Mesothelial cell of epicardium (in vitro differentiated cells): ENCODE measurements around the gene SP140. TPM values are rescaled to one million over a fixed set of nuclear protein-coding genes. Genes with fewer than 3 reads are reported as not detected.
"Not testable (repeated sequence)": the region's sequence is repeated elsewhere in the genome, so short reads cannot be mapped to it uniquely, and the experiment has no call there.

Source experiments
- DNase-seq, 2 experiments: peaks; one replicate each; pipeline ENCODE4 v3.0.0; 2021; ENCODE audit warnings: low spot score in 2 of 2; ENCODE audit not compliant: unreplicated experiment in 2 of 2
- H3K27ac Mint-ChIP-seq: 2 replicates; pipeline ENCODE4 v1.8.0; 2021; ENCODE audit warnings: mixed read lengths
- H3K27me3 Mint-ChIP-seq: 2 replicates; pipeline ENCODE4 v1.8.0; 2021; ENCODE audit warnings: low read depth, mixed read lengths
- H3K36me3 Mint-ChIP-seq: 2 replicates; pipeline ENCODE4 v1.8.0; 2021; ENCODE audit warnings: mixed read lengths
- H3K4me1 Mint-ChIP-seq: 2 replicates; pipeline ENCODE4 v1.8.0; 2021; ENCODE audit warnings: mixed read lengths
- H3K4me3 Mint-ChIP-seq: 2 replicates; pipeline ENCODE4 v1.8.0; 2021; ENCODE audit warnings: mild to moderate bottlenecking, moderate library complexity, mixed read lengths
- H3K9me3 Mint-ChIP-seq: 2 replicates; pipeline ENCODE4 v1.8.0; 2021; ENCODE audit warnings: mixed read lengths
- CTCF ChIP-seq: fragments of 200-600 bp; sonication (generic); IDR thresholded peaks from one replicate; pipeline ENCODE4 v1.5.0; 2021; ENCODE audit warnings: antibody characterized with exemption; ENCODE audit not compliant: unreplicated experiment
- total RNA-seq: library from RNA; stranded (reverse); gene quantifications from 3 replicates; pipeline ENCODE4 v1.2.1, GENCODE V29; 2021

Gene SP140
- total RNA-seq, 1 donor from 2014 or later = 0.34 TPM

- Mint-ChIP-seq H3K27me3 (no peaks in the 10 kb centered on the region), H3K4me1 (peaks cover 27% of the 10 kb centered on the region), H3K27ac (peak within 1 kb of the TSS; percentile 97), H3K9me3 (no peaks in the 10 kb centered on the region), H3K4me3 (peak within 1 kb of the TSS; percentile 93), H3K36me3 (peaks cover 9% of the 10 kb centered on the region)
- TF ChIP-seq CTCF = no peak
- peak; percentile 32 to 63 for DNase-seq
These were observed 5.9 kb upstream of the SP140 start, which contains the start of gene SP110 for GRCh38 chr2:230219419-230220331. Gene SP110, minus strand, starts transcription at chr2:230219984. Its CDS starts 3,057 bp downstream, at chr2:230216927.

GRCh38 chr2:230220347-230220969, 5.1 kb upstream of the SP140 start:
- no peak for DNase-seq
- H3K27ac Mint-ChIP-seq = peak overlapping the region; percentile 97
- H3K27me3 Mint-ChIP-seq = no peaks in the 10 kb centered on the region
- no peaks in the 10 kb centered on the region for H3K9me3 Mint-ChIP-seq
- no peak for TF ChIP-seq CTCF
- H3K36me3 Mint-ChIP-seq = peaks cover 9% of the 10 kb centered on the region
- peaks cover 27% of the 10 kb centered on the region for H3K4me1 Mint-ChIP-seq
- peak overlapping the region; percentile 93 for H3K4me3 Mint-ChIP-seq

GRCh38 chr2:230221493-230221892, 4.0 kb upstream of the SP140 start:
- TF ChIP-seq CTCF = no peak
- no peak for DNase-seq
- Mint-ChIP-seq H3K36me3 (peaks cover 2% of the 10 kb centered on the region), H3K4me3 (no peak overlapping the region), H3K27me3 (no peaks in the 10 kb centered on the region), H3K27ac (peak overlapping the region; percentile 17), H3K9me3 (no peaks in the 10 kb centered on the region), H3K4me1 (peaks cover 27% of the 10 kb centered on the region)

- H3K27me3 Mint-ChIP-seq, DNase-seq, H3K36me3 Mint-ChIP-seq, H3K4me3 Mint-ChIP-seq, H3K9me3 Mint-ChIP-seq: not testable (repeated sequence)
- H3K4me1 Mint-ChIP-seq = peaks cover 23% of the 10 kb centered on the region
- peak overlapping the region; percentile 71 for H3K27ac Mint-ChIP-seq
These were observed 2.7 kb upstream of the SP140 start for GRCh38 chr2:230222829-230223228.

GRCh38 chr2:230224458-230224857, 1.1 kb upstream of the SP140 start:
- no peaks in the 10 kb centered on the region for H3K9me3 Mint-ChIP-seq
- H3K27me3 Mint-ChIP-seq = no peaks in the 10 kb centered on the region
- no peak for TF ChIP-seq CTCF
- no peak overlapping the region for H3K4me3 Mint-ChIP-seq
- no peaks in the 10 kb centered on the region for H3K36me3 Mint-ChIP-seq
- no peak overlapping the region for H3K27ac Mint-ChIP-seq
- peaks cover 13% of the 10 kb centered on the region for H3K4me1 Mint-ChIP-seq
- DNase-seq = no peak

GRCh38 chr2:230226051-230226551, 565 bp downstream of the SP140 start:
- no peak for TF ChIP-seq CTCF
- Mint-ChIP-seq H3K27me3 (no peaks in the 10 kb centered on the region), H3K36me3 (peaks cover 2% of the 10 kb centered on the region), H3K4me1 (peaks cover 4% of the 10 kb centered on the region), H3K9me3 (peaks cover 12% of the 10 kb centered on the region), H3K4me3 (no peak overlapping the region), H3K27ac (no peak overlapping the region)
- no peak for DNase-seq
